ENCODE data around the gene BBOX1.
"Not testable (repeated sequence)": the region's sequence is repeated elsewhere in the genome, so short reads cannot be mapped to it uniquely, and the experiment has no call there.

Gene BBOX1

GRCh38 chr11:27040302-27041115 lies at the start of gene BBOX1:
TSS of gene BBOX1 (plus strand) at chr11:27040815. CDS start at chr11:27055431, 14,616 bp downstream.
- DNase-seq (ENCODE audit: low read depth) = no peak

- DNase-seq (ENCODE audit: low read depth) = no peak
These were observed 48.5 kb upstream of the BBOX1 start for GRCh38 chr11:26992031-26992541.

GRCh38 chr11:26993965-26994457 lies 46.6 kb upstream of the BBOX1 start, which contains the start of gene FIBIN:
TSS of gene FIBIN (plus strand) at chr11:26994112. CDS start at chr11:26994527, 415 bp downstream.
- no peak for DNase-seq (ENCODE audit: low read depth)

- DNase-seq (ENCODE audit: low read depth) = no peak
These were observed 46.0 kb upstream of the BBOX1 start for GRCh38 chr11:26994631-26995095.

- DNase-seq (ENCODE audit: low read depth) = no peak
These were observed 44.7 kb upstream of the BBOX1 start for GRCh38 chr11:26995701-26996460.

GRCh38 chr11:26997378-26997777 lies 43.2 kb upstream of the BBOX1 start:
- no peak for DNase-seq (ENCODE audit: low read depth)

GRCh38 chr11:27001136-27001730 lies 39.4 kb upstream of the BBOX1 start:
- DNase-seq (ENCODE audit: low read depth) = not testable (repeated sequence)

- no peak for DNase-seq (ENCODE audit: low read depth)
These were observed 38.2 kb upstream of the BBOX1 start for GRCh38 chr11:27002431-27002830.

GRCh38 chr11:27002838-27003237 lies 37.8 kb upstream of the BBOX1 start:
- no peak for DNase-seq (ENCODE audit: low read depth)

- DNase-seq (ENCODE audit: low read depth) = no peak
These were observed 36.5 kb upstream of the BBOX1 start for GRCh38 chr11:27004103-27004502.

- no peak for DNase-seq (ENCODE audit: low read depth)
These were observed 31.6 kb upstream of the BBOX1 start for GRCh38 chr11:27008811-27009535.

GRCh38 chr11:27011560-27012233 lies 28.9 kb upstream of the BBOX1 start:
- DNase-seq (ENCODE audit: low read depth) = no peak

- peak; percentile 17 for DNase-seq (ENCODE audit: low read depth)
These were observed 28.2 kb upstream of the BBOX1 start for GRCh38 chr11:27012234-27012921.

- no peak for DNase-seq (ENCODE audit: low read depth)
These were observed 26.7 kb upstream of the BBOX1 start for GRCh38 chr11:27013781-27014361.

- no peak for DNase-seq (ENCODE audit: low read depth)
These were observed 21.6 kb upstream of the BBOX1 start for GRCh38 chr11:27018902-27019529.

GRCh38 chr11:27020751-27021150 lies 19.9 kb upstream of the BBOX1 start:
- no peak for DNase-seq (ENCODE audit: low read depth)

GRCh38 chr11:27022659-27023251 lies 17.9 kb upstream of the BBOX1 start:
- DNase-seq (ENCODE audit: low read depth) = no peak

- DNase-seq (ENCODE audit: low read depth) = no peak
These were observed 15.8 kb upstream of the BBOX1 start for GRCh38 chr11:27024865-27025264.

All from CMK (cell line).